ENCODE measurements around the gene SLC35C1.

DNA sequence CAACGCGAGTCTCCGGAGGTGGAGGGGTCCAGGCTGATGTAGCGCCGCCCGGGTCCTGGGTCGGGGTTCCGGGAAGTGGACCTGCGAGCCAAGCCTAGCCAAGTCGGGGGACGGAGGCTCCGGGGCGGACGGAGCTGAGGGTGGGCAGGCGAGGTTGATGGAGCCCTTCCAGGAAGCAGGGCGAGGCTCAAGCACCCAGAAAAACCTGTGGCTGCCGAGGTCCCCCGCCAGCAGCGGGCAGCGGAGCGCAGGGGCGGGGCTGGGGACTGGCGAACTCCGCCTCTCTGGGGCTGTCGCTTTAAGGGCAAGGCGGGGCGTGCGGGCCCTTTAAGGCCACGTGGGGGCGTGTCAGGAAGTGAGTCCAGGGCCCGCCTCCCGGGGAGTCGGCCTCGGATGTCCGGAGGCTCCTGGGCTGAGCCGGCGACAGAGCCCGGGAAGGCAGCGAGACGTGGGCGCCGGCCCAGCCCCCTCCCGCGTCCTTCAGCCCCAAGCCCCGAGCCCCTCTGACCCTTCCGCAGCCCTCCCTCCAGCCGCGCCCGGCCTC, at the start of gene SLC35C1:
- peak; percentile 92 for TF ChIP-seq POLR2A (IDR thresholded peaks at IDR 0.05; ENCODE audit: low read depth, low read length)
- peak; percentile 92 for TF ChIP-seq POLR2AphosphoS5 (IDR thresholded peaks at IDR 0.05; ENCODE audit: insufficient read depth, low read depth, low read length)
